ENCODE measurements around the gene ECI1. TPM values are rescaled to one million over a fixed set of nuclear protein-coding genes. Genes with fewer than 3 reads are reported as not detected.

ECI1 gene
- total RNA-seq, 1 donor from 2014 or later = 81.7 TPM

- Histone ChIP-seq H3K4me3 (ENCODE audit: low read depth, low read length) (peak overlapping the region; percentile 52), H3K27me3 (ENCODE audit: control insufficient read depth, insufficient read depth, low read length) (no peaks in the 10 kb centered on the region), H3K36me3 (ENCODE audit: control insufficient read depth, insufficient read depth, low read length) (no peaks in the 10 kb centered on the region)
- no peak for DNase-seq (ENCODE audit: low read depth)
- TF ChIP-seq CTCF (IDR thresholded peaks at IDR 0.05; ENCODE audit: insufficient read depth, low read length, poor library complexity, severe bottlenecking) = no peak
These were observed 613 bp downstream of the ECI1 start for GRCh38 chr16:2250652-2251295.

GRCh38 chr16:2246301-2246885, 5.0 kb downstream of the ECI1 start:
- DNase-seq (ENCODE audit: low read depth) = no peak
- H3K36me3 ChIP-seq (ENCODE audit: control insufficient read depth, insufficient read depth, low read length) = peaks cover 5% of the 10 kb centered on the region
- H3K27me3 ChIP-seq (ENCODE audit: control insufficient read depth, insufficient read depth, low read length) = no peaks in the 10 kb centered on the region
- TF ChIP-seq CTCF (IDR thresholded peaks at IDR 0.05; ENCODE audit: insufficient read depth, low read length, poor library complexity, severe bottlenecking) = no peak
- H3K4me3 ChIP-seq (ENCODE audit: low read depth, low read length) = no peak overlapping the region

- peaks cover 5% of the 10 kb centered on the region for H3K36me3 ChIP-seq (ENCODE audit: control insufficient read depth, insufficient read depth, low read length)
These were observed 6.2 kb downstream of the ECI1 start for GRCh38 chr16:2244926-2245795.

GRCh38 chr16:2244301-2244700, 7.1 kb downstream of the ECI1 start:
- H3K36me3 ChIP-seq (ENCODE audit: control insufficient read depth, insufficient read depth, low read length) = peaks cover 5% of the 10 kb centered on the region
- H3K27me3 ChIP-seq (ENCODE audit: control insufficient read depth, insufficient read depth, low read length) = no peaks in the 10 kb centered on the region
- no peak for TF ChIP-seq CTCF (IDR thresholded peaks at IDR 0.05; ENCODE audit: insufficient read depth, low read length, poor library complexity, severe bottlenecking)
- no peak overlapping the region for H3K4me3 ChIP-seq (ENCODE audit: low read depth, low read length)
- DNase-seq (ENCODE audit: low read depth) = no peak

More at GRCh38 chr16:2244926-2245795, 6.2 kb downstream of the ECI1 start:
- Histone ChIP-seq H3K27me3 (ENCODE audit: control insufficient read depth, insufficient read depth, low read length) (no peaks in the 10 kb centered on the region), H3K4me3 (ENCODE audit: low read depth, low read length) (no peak overlapping the region)
- DNase-seq (ENCODE audit: low read depth) = no peak
- TF ChIP-seq CTCF (IDR thresholded peaks at IDR 0.05; ENCODE audit: insufficient read depth, low read length, poor library complexity, severe bottlenecking) = no peak

- Histone ChIP-seq H3K27me3 (ENCODE audit: control insufficient read depth, insufficient read depth, low read length) (no peaks in the 10 kb centered on the region), H3K4me3 (ENCODE audit: low read depth, low read length) (no peak overlapping the region), H3K36me3 (ENCODE audit: control insufficient read depth, insufficient read depth, low read length) (peaks cover 5% of the 10 kb centered on the region)
- no peak for DNase-seq (ENCODE audit: low read depth)
- no peak for TF ChIP-seq CTCF (IDR thresholded peaks at IDR 0.05; ENCODE audit: insufficient read depth, low read length, poor library complexity, severe bottlenecking)
These were observed 7.6 kb downstream of the ECI1 start for GRCh38 chr16:2243781-2244180.
